Prostate gland (tissue), 2 donors: ENCODE data around the gene SEC11A.

Source experiments
- POLR2A ChIP-seq: fragments of 450-650 bp; IDR thresholded peaks from one replicate; pipeline ENCODE4 v1.6.1; 2016; ENCODE audit warnings: antibody characterized with exemption, mild to moderate bottlenecking
- POLR2AphosphoS5 ChIP-seq: sonication (generic); formaldehyde crosslinking; IDR thresholded peaks from one replicate; pipeline ENCODE4 v1.6.1; 2017; ENCODE audit warnings: antibody characterized with exemption
- TF ChIP-seq, protein P1 (sequence below), 4 experiments: fragments of 200-600 bp in 2 of 4; fragments of 450-650 bp in 2 of 4; sonication (generic) in 2 of 4; IDR thresholded peaks; 1 replicate in 3 of 4; 2 replicates in 1 of 4; pipeline ENCODE4 v1.5.1; 2016 to 2019; ENCODE audit warnings: antibody characterized with exemption in 4 of 4, mild to moderate bottlenecking in 2 of 4, moderate library complexity in 2 of 4

DNA sequence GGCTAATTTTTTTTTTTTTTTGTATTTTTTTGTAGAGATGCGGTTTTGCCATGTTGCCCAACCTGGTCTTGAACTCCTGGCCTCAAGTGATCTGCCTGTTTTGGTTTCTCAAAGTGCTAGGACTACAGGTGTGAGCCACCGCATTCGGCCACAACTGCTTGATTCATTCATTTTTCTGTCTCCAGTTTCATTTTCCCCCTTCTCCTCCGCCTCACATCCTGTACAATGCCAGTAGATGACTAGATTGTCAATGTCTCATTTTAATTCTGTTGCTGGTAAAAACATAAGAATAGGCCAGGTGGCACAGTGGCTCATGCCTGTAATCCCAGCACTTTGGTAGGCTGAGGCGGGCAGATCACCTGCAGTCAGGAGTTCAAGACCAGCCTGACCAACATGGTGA, 20.4 kb upstream of the SEC11A start:
- TF ChIP-seq, protein P1, sequence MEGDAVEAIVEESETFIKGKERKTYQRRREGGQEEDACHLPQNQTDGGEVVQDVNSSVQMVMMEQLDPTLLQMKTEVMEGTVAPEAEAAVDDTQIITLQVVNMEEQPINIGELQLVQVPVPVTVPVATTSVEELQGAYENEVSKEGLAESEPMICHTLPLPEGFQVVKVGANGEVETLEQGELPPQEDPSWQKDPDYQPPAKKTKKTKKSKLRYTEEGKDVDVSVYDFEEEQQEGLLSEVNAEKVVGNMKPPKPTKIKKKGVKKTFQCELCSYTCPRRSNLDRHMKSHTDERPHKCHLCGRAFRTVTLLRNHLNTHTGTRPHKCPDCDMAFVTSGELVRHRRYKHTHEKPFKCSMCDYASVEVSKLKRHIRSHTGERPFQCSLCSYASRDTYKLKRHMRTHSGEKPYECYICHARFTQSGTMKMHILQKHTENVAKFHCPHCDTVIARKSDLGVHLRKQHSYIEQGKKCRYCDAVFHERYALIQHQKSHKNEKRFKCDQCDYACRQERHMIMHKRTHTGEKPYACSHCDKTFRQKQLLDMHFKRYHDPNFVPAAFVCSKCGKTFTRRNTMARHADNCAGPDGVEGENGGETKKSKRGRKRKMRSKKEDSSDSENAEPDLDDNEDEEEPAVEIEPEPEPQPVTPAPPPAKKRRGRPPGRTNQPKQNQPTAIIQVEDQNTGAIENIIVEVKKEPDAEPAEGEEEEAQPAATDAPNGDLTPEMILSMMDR (IDR thresholded peaks at IDR 0.05), result no peak
- TF ChIP-seq POLR2A, result no peak
- no peak for TF ChIP-seq POLR2AphosphoS5
